Measurements from ENCODE around the gene GRM5. TPM values are rescaled to one million over a fixed set of nuclear protein-coding genes. Genes with fewer than 3 reads are reported as not detected.

Gene GRM5
- total and polyA plus RNA-seq, 2 donors (not counting 1 experiment from before 2014, with no cell fraction given) = 0.01 TPM; not detected in 1

DNA sequence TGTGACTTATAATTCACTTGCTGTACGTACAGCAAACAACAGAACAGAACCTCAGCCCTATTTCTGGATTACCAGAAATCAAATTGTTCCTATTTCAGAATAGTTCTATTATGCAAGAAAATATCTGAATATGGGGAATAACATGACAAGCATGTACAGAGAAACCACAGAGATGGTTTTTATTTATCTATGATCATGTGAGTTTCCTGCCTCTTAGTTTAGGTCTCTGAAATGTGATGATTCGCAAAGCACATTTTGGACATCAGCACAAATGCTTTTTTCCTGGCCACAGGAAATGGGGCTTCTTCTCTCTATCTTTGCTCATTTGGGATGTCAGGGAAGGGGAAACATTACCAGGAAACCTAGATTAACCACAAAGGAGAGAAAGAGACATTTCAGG lies 461.5 kb downstream of the GRM5 start:
- Histone ChIP-seq H3K9me3 (ENCODE audit: control insufficient read depth, insufficient read depth, low read depth, low read length) (no peaks in the 10 kb centered on the region), H3K27me3 (ENCODE audit: control insufficient read depth, insufficient read depth, low read length) (no peaks in the 10 kb centered on the region), H3K36me3 (ENCODE audit: control insufficient read depth, insufficient read depth, low read length) (no peaks in the 10 kb centered on the region), H3K4me2 (ENCODE audit: extremely low read depth, insufficient read depth, low read length) (no peak overlapping the region), H3K27ac (ENCODE audit: insufficient read depth, low read length) (no peak overlapping the region), H3K4me3 (replicated peaks in 1 of 4; ENCODE audit: control extremely low read depth in 1 of 4, insufficient read depth in 1 of 4, low read depth in 3 of 4, low read length in 4 of 4) (no peak overlapping the region), H4K20me1 (ENCODE audit: control insufficient read depth, extremely low read depth, insufficient read depth, low read length) (no peaks in the 10 kb centered on the region), H3K4me1 (ENCODE audit: control insufficient read depth, extremely low read depth, insufficient read depth, low read length) (no peaks in the 10 kb centered on the region), H3K9ac (ENCODE audit: insufficient read depth, low read length) (no peak overlapping the region), H3K79me2 (ENCODE audit: control insufficient read depth, insufficient read depth, low read length) (no peaks in the 10 kb centered on the region), H2AFZ (ENCODE audit: low read length) (peak overlapping the region; percentile 46)
- TF ChIP-seq, protein P1, sequence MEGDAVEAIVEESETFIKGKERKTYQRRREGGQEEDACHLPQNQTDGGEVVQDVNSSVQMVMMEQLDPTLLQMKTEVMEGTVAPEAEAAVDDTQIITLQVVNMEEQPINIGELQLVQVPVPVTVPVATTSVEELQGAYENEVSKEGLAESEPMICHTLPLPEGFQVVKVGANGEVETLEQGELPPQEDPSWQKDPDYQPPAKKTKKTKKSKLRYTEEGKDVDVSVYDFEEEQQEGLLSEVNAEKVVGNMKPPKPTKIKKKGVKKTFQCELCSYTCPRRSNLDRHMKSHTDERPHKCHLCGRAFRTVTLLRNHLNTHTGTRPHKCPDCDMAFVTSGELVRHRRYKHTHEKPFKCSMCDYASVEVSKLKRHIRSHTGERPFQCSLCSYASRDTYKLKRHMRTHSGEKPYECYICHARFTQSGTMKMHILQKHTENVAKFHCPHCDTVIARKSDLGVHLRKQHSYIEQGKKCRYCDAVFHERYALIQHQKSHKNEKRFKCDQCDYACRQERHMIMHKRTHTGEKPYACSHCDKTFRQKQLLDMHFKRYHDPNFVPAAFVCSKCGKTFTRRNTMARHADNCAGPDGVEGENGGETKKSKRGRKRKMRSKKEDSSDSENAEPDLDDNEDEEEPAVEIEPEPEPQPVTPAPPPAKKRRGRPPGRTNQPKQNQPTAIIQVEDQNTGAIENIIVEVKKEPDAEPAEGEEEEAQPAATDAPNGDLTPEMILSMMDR (conservative IDR thresholded peaks at IDR 0.05 in 1 of 2, IDR thresholded peaks at IDR 0.05 in 1 of 2; ENCODE audit: low read depth in 1 of 2, low read length in 2 of 2) = no peak
- no peak for TF ChIP-seq EZH2 (IDR thresholded peaks at IDR 0.05; ENCODE audit: low read length, missing control alignments)
- peak; percentile 49 to 70 for DNase-seq (ENCODE audit: low read depth in 2 of 2)

DNA sequence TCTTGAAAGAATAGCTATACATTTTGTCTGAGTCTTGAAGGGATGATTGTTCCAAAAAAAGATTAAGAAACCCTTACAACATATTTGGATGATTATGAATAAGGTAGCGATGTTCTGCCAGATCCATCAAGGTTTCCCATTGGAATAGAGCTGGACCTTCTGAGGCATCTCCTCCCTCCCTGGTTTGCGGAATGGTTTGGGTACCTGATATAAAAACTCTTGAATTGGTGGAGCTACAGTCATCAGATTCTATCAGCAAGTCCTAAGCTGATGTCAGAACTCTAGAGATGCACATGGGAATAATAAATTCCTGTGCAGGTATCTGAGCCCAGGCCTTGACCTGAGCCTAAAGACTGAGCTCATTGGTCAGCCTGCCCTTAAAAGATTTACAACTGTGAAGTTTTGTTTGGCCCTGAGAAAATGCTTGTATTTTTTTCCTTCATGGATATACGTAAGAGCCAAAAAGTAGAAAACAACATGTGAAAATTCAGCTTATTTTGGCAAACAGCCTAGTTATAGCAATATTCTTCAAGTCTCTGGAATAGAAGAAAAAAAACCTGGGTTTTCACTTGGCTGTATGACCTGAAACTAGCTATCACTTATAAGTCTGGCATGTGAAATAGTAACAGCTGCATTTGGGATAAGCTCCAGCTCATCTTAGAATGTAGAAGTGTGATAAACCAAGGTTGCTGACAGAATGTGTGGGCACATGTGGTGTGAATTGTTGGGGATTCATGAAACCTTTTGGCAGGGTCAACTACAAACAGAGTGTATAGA lies 462.5 kb downstream of the GRM5 start:
- Histone ChIP-seq H4K20me1 (ENCODE audit: control insufficient read depth, extremely low read depth, insufficient read depth, low read length) (no peaks in the 10 kb centered on the region), H3K4me3 (replicated peaks in 1 of 4; ENCODE audit: control extremely low read depth in 1 of 4, insufficient read depth in 1 of 4, low read depth in 3 of 4, low read length in 4 of 4) (no peak overlapping the region), H3K27ac (ENCODE audit: insufficient read depth, low read length) (no peak overlapping the region), H3K4me2 (ENCODE audit: extremely low read depth, insufficient read depth, low read length) (no peak overlapping the region), H2AFZ (ENCODE audit: low read length) (no peak overlapping the region), H3K27me3 (ENCODE audit: control insufficient read depth, insufficient read depth, low read length) (no peaks in the 10 kb centered on the region), H3K9ac (ENCODE audit: insufficient read depth, low read length) (no peak overlapping the region), H3K36me3 (ENCODE audit: control insufficient read depth, insufficient read depth, low read length) (no peaks in the 10 kb centered on the region), H3K4me1 (ENCODE audit: control insufficient read depth, extremely low read depth, insufficient read depth, low read length) (no peaks in the 10 kb centered on the region), H3K79me2 (ENCODE audit: control insufficient read depth, insufficient read depth, low read length) (no peaks in the 10 kb centered on the region), H3K9me3 (ENCODE audit: control insufficient read depth, insufficient read depth, low read depth, low read length) (no peaks in the 10 kb centered on the region)
- TF ChIP-seq, protein P1 (conservative IDR thresholded peaks at IDR 0.05 in 1 of 2, IDR thresholded peaks at IDR 0.05 in 1 of 2; ENCODE audit: low read depth in 1 of 2, low read length in 2 of 2) = no peak
- TF ChIP-seq EZH2 (IDR thresholded peaks at IDR 0.05; ENCODE audit: low read length, missing control alignments) = no peak
- DNase-seq (ENCODE audit: low read depth in 2 of 2) = peak; percentile 30 to 80

DNA sequence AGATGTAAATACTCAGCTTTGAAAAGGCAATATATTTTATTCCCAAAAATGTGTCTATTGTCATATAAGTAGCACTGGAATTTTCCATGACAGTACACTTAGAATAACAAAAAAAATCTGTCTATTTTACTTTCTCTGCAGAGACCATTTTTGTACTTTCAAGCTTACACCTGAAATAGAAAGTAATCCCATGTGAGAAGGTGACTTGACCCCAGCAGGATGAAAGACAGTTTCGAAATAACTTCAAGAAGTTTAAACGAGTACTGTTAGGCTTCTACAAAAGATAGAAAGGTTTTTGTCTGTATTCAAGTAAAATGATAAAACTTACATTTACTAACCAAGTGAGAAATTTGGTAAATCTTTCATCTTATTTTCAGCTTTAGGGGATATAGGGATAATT lies 468.4 kb downstream of the GRM5 start:
- H3K79me2 ChIP-seq (ENCODE audit: control insufficient read depth, insufficient read depth, low read length) = no peaks in the 10 kb centered on the region

More for the DNA sequence above, 468.4 kb downstream of the GRM5 start:
- TF ChIP-seq, protein P1 (conservative IDR thresholded peaks at IDR 0.05 in 1 of 2, IDR thresholded peaks at IDR 0.05 in 1 of 2; ENCODE audit: low read depth in 1 of 2, low read length in 2 of 2) = no peak
- TF ChIP-seq EZH2 (IDR thresholded peaks at IDR 0.05; ENCODE audit: low read length, missing control alignments) = no peak
- Histone ChIP-seq H3K27me3 (ENCODE audit: control insufficient read depth, insufficient read depth, low read length) (no peaks in the 10 kb centered on the region), H3K4me1 (ENCODE audit: control insufficient read depth, extremely low read depth, insufficient read depth, low read length) (no peaks in the 10 kb centered on the region), H3K9me3 (ENCODE audit: control insufficient read depth, insufficient read depth, low read depth, low read length) (no peaks in the 10 kb centered on the region), H3K36me3 (ENCODE audit: control insufficient read depth, insufficient read depth, low read length) (no peaks in the 10 kb centered on the region), H3K9ac (ENCODE audit: insufficient read depth, low read length) (no peak overlapping the region), H3K4me2 (ENCODE audit: extremely low read depth, insufficient read depth, low read length) (no peak overlapping the region), H4K20me1 (ENCODE audit: control insufficient read depth, extremely low read depth, insufficient read depth, low read length) (no peaks in the 10 kb centered on the region), H3K4me3 (replicated peaks in 1 of 4; ENCODE audit: control extremely low read depth in 1 of 4, insufficient read depth in 1 of 4, low read depth in 3 of 4, low read length in 4 of 4) (no peak overlapping the region), H2AFZ (ENCODE audit: low read length) (no peak overlapping the region), H3K27ac (ENCODE audit: insufficient read depth, low read length) (no peak overlapping the region)
- no peak for DNase-seq (ENCODE audit: low read depth in 2 of 2)
